MM.1S (cell line): ENCODE results near the gene APEX2.
"Not testable (repeated sequence)": the region's sequence is repeated elsewhere in the genome, so short reads cannot be mapped to it uniquely, and the experiment has no call there.

Experiments used
- DNase-seq: peaks from one replicate; pipeline ENCODE4 v3.0.0-alpha.2; 2015
- H2AFZ ChIP-seq: fragments of 300-600 bp; sonication (generic); 2 replicates; pipeline ENCODE4 v1.6.0; 2016; ENCODE audit warnings: antibody characterized with exemption, low read length
- H3F3A ChIP-seq: fragments of 300-600 bp; sonication (generic); 2 replicates; pipeline ENCODE4 v1.6.1; 2016; ENCODE audit warnings: mild to moderate bottlenecking, antibody characterized with exemption, low read length, moderate library complexity, mixed read lengths; ENCODE audit not compliant: insufficient read depth
- H3K27ac ChIP-seq: fragments of 300-600 bp; sonication (generic); 2 replicates; pipeline ENCODE4 v1.5.1; 2016; ENCODE audit warnings: mild to moderate bottlenecking, low read length
- H3K27me3 ChIP-seq: fragments of 300-600 bp; sonication (generic); replicated peaks from 2 replicates; pipeline ENCODE4 v1.6.0; 2016; ENCODE audit warnings: low read length; ENCODE audit not compliant: insufficient read depth
- H3K36me3 ChIP-seq: fragments of 300-600 bp; sonication (generic); replicated peaks from 2 replicates; pipeline ENCODE4 v1.6.1; 2016; ENCODE audit warnings: mild to moderate bottlenecking, low read length, mixed read lengths; ENCODE audit not compliant: insufficient read depth
- H3K4me1 ChIP-seq: fragments of 300-600 bp; sonication (generic); 2 replicates; pipeline ENCODE4 v1.6.1; 2016; ENCODE audit warnings: low read length, mixed read lengths
- H3K4me2 ChIP-seq: fragments of 300-600 bp; sonication (generic); 2 replicates; pipeline ENCODE4 v1.6.0; 2016; ENCODE audit warnings: low read depth, low read length
- H3K4me3 ChIP-seq: fragments of 300-600 bp; sonication (generic); 2 replicates; pipeline ENCODE4 v1.5.1; 2016; ENCODE audit warnings: low read length, mixed read lengths
- H3K79me2 ChIP-seq: fragments of 300-600 bp; sonication (generic); 2 replicates; pipeline ENCODE4 v1.6.1; 2016; ENCODE audit warnings: mixed run types, low read length, mixed read lengths
- H3K9ac ChIP-seq: fragments of 300-600 bp; sonication (generic); 2 replicates; pipeline ENCODE4 v1.6.1; 2016; ENCODE audit warnings: low read length, mixed read lengths
- H3K9me2 ChIP-seq: fragments of 300-600 bp; sonication (generic); replicated peaks from 2 replicates; pipeline ENCODE4 v1.6.1; 2016; ENCODE audit warnings: mild to moderate bottlenecking, low read length, mixed read lengths; ENCODE audit not compliant: insufficient read depth
- H3K9me3 ChIP-seq: fragments of 300-600 bp; sonication (generic); replicated peaks from 2 replicates; pipeline ENCODE4 v1.6.1; 2016; ENCODE audit warnings: mild to moderate bottlenecking, low read length, mixed read lengths; ENCODE audit not compliant: insufficient read depth
- H4K20me1 ChIP-seq: fragments of 300-600 bp; sonication (generic); 2 replicates; pipeline ENCODE4 v1.6.1; 2016; ENCODE audit warnings: mild to moderate bottlenecking, low read length, moderate library complexity, mixed read lengths; ENCODE audit not compliant: insufficient read depth
- EZH2 ChIP-seq: fragments of 300-600 bp; sonication (generic); optimal IDR thresholded peaks from 2 replicates; pipeline ENCODE3; 2017; ENCODE audit warnings: low read depth, mild to moderate bottlenecking, antibody characterized with exemption, low read length, mixed read lengths
- EZH2phosphoT487 ChIP-seq: fragments of 300-600 bp; sonication (generic); IDR thresholded peaks from 2 replicates; pipeline ENCODE4 v1.6.1; 2018; ENCODE audit warnings: antibody characterized with exemption, low read length
- TF ChIP-seq, protein P1 (sequence below): fragments of 300-600 bp; sonication (generic); IDR thresholded peaks from 2 replicates; pipeline ENCODE4 v1.5.1; 2016; ENCODE audit warnings: antibody characterized with exemption, low read length, mixed read lengths

APEX2 gene

DNA sequence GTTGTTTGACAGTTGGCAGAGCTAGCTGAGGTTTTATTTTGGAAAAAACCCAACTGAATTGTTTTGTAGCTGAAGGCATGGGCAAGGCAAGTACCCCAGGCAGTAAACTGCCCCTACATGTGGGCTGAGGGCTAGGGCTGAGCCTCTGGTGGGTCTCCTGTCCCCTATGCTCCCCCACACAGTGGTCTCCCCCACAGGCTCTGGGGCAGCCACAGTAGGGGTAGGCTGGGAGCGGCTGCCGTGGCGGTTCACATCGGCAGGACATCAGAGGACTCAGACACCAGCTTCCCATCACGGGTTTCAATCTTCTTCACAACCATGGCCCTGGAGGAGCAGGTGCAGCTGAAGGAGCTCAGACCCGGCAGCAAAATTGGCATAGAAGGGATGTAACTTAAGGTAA lies 41.4 kb downstream of the APEX2 start:
- H3K27ac ChIP-seq: no peak overlapping the region
- H3K4me3 ChIP-seq: no peak overlapping the region
- H3K4me1 ChIP-seq: no peaks in the 10 kb centered on the region
- no peaks in the 10 kb centered on the region for H3K9me2 ChIP-seq
- DNase-seq: no peak
- H3K9ac ChIP-seq: no peak overlapping the region
- no peaks in the 10 kb centered on the region for H3F3A ChIP-seq
- no peaks in the 10 kb centered on the region for H3K36me3 ChIP-seq
- no peaks in the 10 kb centered on the region for H3K9me3 ChIP-seq
- no peaks in the 10 kb centered on the region for H3K79me2 ChIP-seq
- no peaks in the 10 kb centered on the region for H3K27me3 ChIP-seq
- H2AFZ ChIP-seq: no peak overlapping the region
- TF ChIP-seq EZH2phosphoT487: no peak
- no peak for TF ChIP-seq EZH2
- TF ChIP-seq, protein P1, sequence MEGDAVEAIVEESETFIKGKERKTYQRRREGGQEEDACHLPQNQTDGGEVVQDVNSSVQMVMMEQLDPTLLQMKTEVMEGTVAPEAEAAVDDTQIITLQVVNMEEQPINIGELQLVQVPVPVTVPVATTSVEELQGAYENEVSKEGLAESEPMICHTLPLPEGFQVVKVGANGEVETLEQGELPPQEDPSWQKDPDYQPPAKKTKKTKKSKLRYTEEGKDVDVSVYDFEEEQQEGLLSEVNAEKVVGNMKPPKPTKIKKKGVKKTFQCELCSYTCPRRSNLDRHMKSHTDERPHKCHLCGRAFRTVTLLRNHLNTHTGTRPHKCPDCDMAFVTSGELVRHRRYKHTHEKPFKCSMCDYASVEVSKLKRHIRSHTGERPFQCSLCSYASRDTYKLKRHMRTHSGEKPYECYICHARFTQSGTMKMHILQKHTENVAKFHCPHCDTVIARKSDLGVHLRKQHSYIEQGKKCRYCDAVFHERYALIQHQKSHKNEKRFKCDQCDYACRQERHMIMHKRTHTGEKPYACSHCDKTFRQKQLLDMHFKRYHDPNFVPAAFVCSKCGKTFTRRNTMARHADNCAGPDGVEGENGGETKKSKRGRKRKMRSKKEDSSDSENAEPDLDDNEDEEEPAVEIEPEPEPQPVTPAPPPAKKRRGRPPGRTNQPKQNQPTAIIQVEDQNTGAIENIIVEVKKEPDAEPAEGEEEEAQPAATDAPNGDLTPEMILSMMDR: no peak
- no peaks in the 10 kb centered on the region for H4K20me1 ChIP-seq
- H3K4me2 ChIP-seq: no peak overlapping the region

DNA sequence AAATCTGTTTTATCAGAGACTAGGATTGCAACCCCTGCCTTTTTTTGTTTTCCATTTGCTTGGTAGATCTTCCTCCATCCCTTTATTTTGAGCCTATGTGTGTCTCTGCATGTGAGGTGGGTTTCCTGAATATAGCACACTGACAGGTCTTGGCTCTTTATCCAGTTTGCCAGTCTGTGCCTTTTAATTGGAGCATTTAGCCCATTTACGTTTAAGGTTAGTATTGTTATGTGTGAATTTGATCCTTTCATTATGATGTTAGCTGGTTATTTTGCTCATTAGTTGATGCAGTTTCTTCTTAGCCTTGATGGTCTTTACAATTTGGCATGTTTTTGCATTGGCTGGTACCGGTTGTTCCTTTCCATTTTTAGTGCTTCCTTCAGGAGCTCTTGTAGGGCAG lies 50.4 kb downstream of the APEX2 start:
- H3K4me3 ChIP-seq, H3K4me2 ChIP-seq, H3K9me2 ChIP-seq, H3K9me3 ChIP-seq, H3K79me2 ChIP-seq, H4K20me1 ChIP-seq, H3F3A ChIP-seq, H3K9ac ChIP-seq, H3K36me3 ChIP-seq, H3K4me1 ChIP-seq, H2AFZ ChIP-seq, H3K27ac ChIP-seq, H3K27me3 ChIP-seq, DNase-seq: not testable (repeated sequence)

DNA sequence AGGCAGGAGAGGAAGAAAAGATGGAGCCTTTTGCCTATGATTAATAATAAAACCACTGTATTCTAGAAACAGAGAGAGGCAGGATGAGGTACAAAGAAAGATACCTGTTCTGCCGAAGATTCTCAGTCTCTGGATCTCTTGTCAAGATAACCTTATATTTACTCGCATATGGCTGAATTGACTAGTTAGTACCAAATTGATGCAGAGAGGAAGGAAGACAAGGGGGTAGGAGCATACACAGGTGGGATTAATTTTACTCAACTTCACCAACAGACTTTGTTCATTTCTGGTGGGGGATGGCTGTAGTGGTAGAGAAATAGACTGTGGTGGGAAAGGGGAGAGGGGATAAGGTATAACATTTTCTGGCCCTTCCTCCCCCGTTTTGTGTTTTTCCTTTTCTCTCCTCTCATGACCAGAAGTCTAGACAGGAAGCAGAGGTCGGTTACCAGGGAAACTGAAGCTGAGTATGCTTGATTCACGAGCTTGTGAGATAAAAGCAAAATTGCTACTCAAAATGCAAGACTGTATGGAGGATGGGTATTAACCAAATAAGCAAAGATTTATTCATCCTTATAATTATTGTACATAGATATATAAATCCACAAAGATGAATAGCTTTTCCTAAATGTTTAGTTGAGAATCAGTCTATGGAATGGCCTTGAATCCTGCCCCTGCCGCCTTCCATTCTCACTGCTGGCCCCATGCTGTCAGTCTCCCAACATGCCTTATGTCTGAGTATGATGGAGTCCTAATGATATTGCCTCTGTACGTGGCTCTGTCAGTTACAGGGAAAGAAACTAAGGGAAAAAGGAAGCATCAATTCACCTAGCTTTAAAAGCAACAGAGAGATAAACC lies 56.9 kb downstream of the APEX2 start:
- Histone ChIP-seq H3K4me1 (no peaks in the 10 kb centered on the region), H3K27ac (no peak overlapping the region), H3K4me3 (no peak overlapping the region; the same call in 1 of the 2 replicates), H3K4me2 (peak overlapping the region; percentile 47), H2AFZ (0 out of 2 replicates have a peak overlapping the region, but pooled peaks have one; percentile 24), H3K9ac (no peak overlapping the region), H3K9me2 (no peaks in the 10 kb centered on the region), H3K9me3 (no peaks in the 10 kb centered on the region), H3F3A (no peaks in the 10 kb centered on the region), H3K36me3 (no peaks in the 10 kb centered on the region), H4K20me1 (no peaks in the 10 kb centered on the region), H3K79me2 (no peaks in the 10 kb centered on the region), H3K27me3 (no peaks in the 10 kb centered on the region)
- peak; percentile 28 for DNase-seq
- TF ChIP-seq EZH2phosphoT487 (no peak), EZH2 (no peak)
- TF ChIP-seq, protein P1: no peak

DNA sequence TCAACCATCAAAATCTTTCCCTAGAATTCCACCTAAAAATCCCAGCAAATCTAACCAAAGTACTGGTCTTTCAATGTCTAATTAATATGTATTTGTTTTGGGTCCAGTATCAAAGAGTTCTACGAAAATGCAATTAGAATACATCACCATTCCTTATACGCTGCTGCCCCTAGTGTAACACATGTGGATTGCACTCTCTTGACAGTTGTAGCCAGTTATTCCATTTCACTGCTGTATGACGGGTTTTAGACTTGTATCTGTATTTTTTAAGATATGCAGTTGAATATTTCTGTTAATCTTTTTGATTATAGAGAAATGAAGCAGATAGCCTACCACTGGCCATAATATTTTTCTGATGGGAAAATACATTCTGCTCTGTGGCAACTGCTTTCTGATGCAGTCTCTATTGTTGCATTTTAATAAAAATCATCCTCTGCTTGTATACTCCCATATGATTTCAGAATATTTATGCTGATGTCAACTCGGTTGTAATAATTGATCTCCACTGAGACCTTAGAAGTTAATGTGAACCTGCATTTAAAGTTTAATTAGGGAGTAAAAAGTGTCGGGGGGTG lies 57.6 kb downstream of the APEX2 start:
- Histone ChIP-seq H3K4me3 (no peak overlapping the region; the same call in 1 of the 2 replicates), H3K4me2 (peak overlapping the region; percentile 47), H3K9me3 (no peaks in the 10 kb centered on the region), H3K79me2 (no peaks in the 10 kb centered on the region), H2AFZ (0 out of 2 replicates have a peak overlapping the region, but pooled peaks have one; percentile 21), H4K20me1 (no peaks in the 10 kb centered on the region), H3K27ac (no peak overlapping the region), H3F3A (no peaks in the 10 kb centered on the region), H3K27me3 (no peaks in the 10 kb centered on the region), H3K9me2 (no peaks in the 10 kb centered on the region), H3K36me3 (no peaks in the 10 kb centered on the region), H3K4me1 (no peaks in the 10 kb centered on the region), H3K9ac (no peak overlapping the region)
- TF ChIP-seq, protein P1: peak; percentile 75
- TF ChIP-seq EZH2phosphoT487: no peak
- peak; percentile 40 for DNase-seq
